Femur (tissue), 1 donor: ENCODE data around the gene STAC.

Experiments used
- DNase-seq: peaks from one replicate; pipeline ENCODE4 v3.0.0-alpha.2; 2017

The STAC gene

GRCh38 chr3:36380221-36381031 lies at the start of gene STAC:
STAC (plus strand) TSS chr3:36380504; CDS start chr3:36380644, 140 bp downstream.
- peak; percentile 35 for DNase-seq

- DNase-seq, result no peak
These were observed 48.2 kb upstream of the STAC start for GRCh38 chr3:36332139-36332538.

GRCh38 chr3:36362216-36362615 lies 18.1 kb upstream of the STAC start:
- DNase-seq, result no peak

GRCh38 chr3:36362973-36363372 lies 17.3 kb upstream of the STAC start:
- no peak for DNase-seq

GRCh38 chr3:36364260-36364659 lies 16.0 kb upstream of the STAC start:
- DNase-seq, result no peak

GRCh38 chr3:36365829-36366228 lies 14.5 kb upstream of the STAC start:
- DNase-seq, result no peak

- no peak for DNase-seq
These were observed 14.0 kb upstream of the STAC start for GRCh38 chr3:36366308-36366707.

GRCh38 chr3:36367912-36368573 lies 12.3 kb upstream of the STAC start:
- DNase-seq, result no peak

- no peak for DNase-seq
These were observed 7.8 kb upstream of the STAC start for GRCh38 chr3:36372534-36372935.

GRCh38 chr3:36373084-36373483 lies 7.2 kb upstream of the STAC start:
- DNase-seq, result no peak

GRCh38 chr3:36373666-36374065 lies 6.6 kb upstream of the STAC start:
- no peak for DNase-seq

- DNase-seq, result no peak
These were observed 458 bp upstream of the STAC start for GRCh38 chr3:36379872-36380220.

- peak; percentile 21 for DNase-seq
These were observed 1.1 kb downstream of the STAC start for GRCh38 chr3:36381311-36381956.

GRCh38 chr3:36393563-36393962 lies 13.3 kb downstream of the STAC start:
- no peak for DNase-seq

- DNase-seq, result no peak
These were observed 13.9 kb downstream of the STAC start for GRCh38 chr3:36394176-36394575.

GRCh38 chr3:36397841-36398240 lies 17.5 kb downstream of the STAC start:
- DNase-seq, result peak; percentile 39

- no peak for DNase-seq
These were observed 19.6 kb downstream of the STAC start for GRCh38 chr3:36399933-36400332.

- DNase-seq, result no peak
These were observed 20.8 kb downstream of the STAC start for GRCh38 chr3:36401056-36401455.

GRCh38 chr3:36403661-36404060 lies 23.4 kb downstream of the STAC start:
- no peak for DNase-seq

- DNase-seq, result no peak
These were observed 24.9 kb downstream of the STAC start for GRCh38 chr3:36405190-36405589.

- DNase-seq, result no peak
These were observed 27.8 kb downstream of the STAC start for GRCh38 chr3:36408146-36408545.

GRCh38 chr3:36409862-36410261 lies 29.6 kb downstream of the STAC start:
- DNase-seq, result no peak

GRCh38 chr3:36411587-36411986 lies 31.3 kb downstream of the STAC start:
- DNase-seq, result no peak

- DNase-seq, result no peak
These were observed 36.3 kb downstream of the STAC start for GRCh38 chr3:36416599-36416998.
